HG02870 (cell line): ENCODE data around the gene SLC9A7.

ENCODE experiments used
- ATAC-seq: cut with Tn5 transposase; IDR thresholded peaks from one replicate; pipeline ENCODE4 v1.9.1; 2021; ENCODE audit warnings: mild to moderate bottlenecking, moderate library complexity; ENCODE audit not compliant: unreplicated experiment

Gene SLC9A7

GRCh38 chrX:46611658-46612362 lies 147.1 kb downstream of the SLC9A7 start:
- ATAC-seq: no peak

GRCh38 chrX:46610070-46610658 lies 148.8 kb downstream of the SLC9A7 start:
- no peak for ATAC-seq

- ATAC-seq: no peak
Measured at GRCh38 chrX:46607916-46608315, 151.0 kb downstream of the SLC9A7 start.

- no peak for ATAC-seq
Measured at GRCh38 chrX:46602468-46603102, 156.3 kb downstream of the SLC9A7 start.

GRCh38 chrX:46601283-46601682 lies 157.6 kb downstream of the SLC9A7 start:
- no peak for ATAC-seq

- no peak for ATAC-seq
Measured at GRCh38 chrX:46599051-46599560, 159.8 kb downstream of the SLC9A7 start.

- ATAC-seq: no peak
Measured at GRCh38 chrX:46597771-46598170, 161.1 kb downstream of the SLC9A7 start.

- ATAC-seq: no peak
Measured at GRCh38 chrX:46597208-46597607, 161.7 kb downstream of the SLC9A7 start.

- no peak for ATAC-seq
Measured at GRCh38 chrX:46595084-46595483, 163.8 kb downstream of the SLC9A7 start.

GRCh38 chrX:46589977-46590723 lies 168.8 kb downstream of the SLC9A7 start:
- ATAC-seq: no peak

GRCh38 chrX:46588263-46588662 lies 170.7 kb downstream of the SLC9A7 start:
- no peak for ATAC-seq

- no peak for ATAC-seq
Measured at GRCh38 chrX:46587753-46588171, 171.2 kb downstream of the SLC9A7 start.

GRCh38 chrX:46587158-46587557 lies 171.8 kb downstream of the SLC9A7 start:
- ATAC-seq: peak; percentile 77

- no peak for ATAC-seq
Measured at GRCh38 chrX:46584736-46585135, 174.2 kb downstream of the SLC9A7 start.

- no peak for ATAC-seq
Measured at GRCh38 chrX:46582966-46583365, 176.0 kb downstream of the SLC9A7 start.

- no peak for ATAC-seq
Measured at GRCh38 chrX:46582325-46582724, 176.6 kb downstream of the SLC9A7 start.

- no peak for ATAC-seq
Measured at GRCh38 chrX:46580613-46581012, 178.3 kb downstream of the SLC9A7 start.

GRCh38 chrX:46579250-46579649 lies 179.7 kb downstream of the SLC9A7 start:
- ATAC-seq: no peak

GRCh38 chrX:46577221-46578005 lies 181.5 kb downstream of the SLC9A7 start:
- ATAC-seq: no peak

GRCh38 chrX:46576458-46576857 lies 182.5 kb downstream of the SLC9A7 start:
- no peak for ATAC-seq

GRCh38 chrX:46575991-46576392 lies 182.9 kb downstream of the SLC9A7 start:
- no peak for ATAC-seq
